HG03432 (cell line): ENCODE data around the gene ZNRF1.
"Not testable (repeated sequence)": the region's sequence is repeated elsewhere in the genome, so short reads cannot be mapped to it uniquely, and the experiment has no call there.

ENCODE experiments used
- ATAC-seq: cut with Tn5 transposase; IDR thresholded peaks from one replicate; pipeline ENCODE4 v1.9.1; 2021; ENCODE audit warnings: mild to moderate bottlenecking, moderate library complexity; ENCODE audit not compliant: unreplicated experiment

Gene ZNRF1

GRCh38 chr16:74998481-74999218 is at the start of gene ZNRF1:
Gene ZNRF1 (plus strand): TSS chr16:74999024. CDS start chr16:74999672, 648 bp downstream.
- ATAC-seq = peak; percentile 69

- no peak for ATAC-seq
These were observed 49.5 kb upstream of the ZNRF1 start for GRCh38 chr16:74949309-74949708.

GRCh38 chr16:74950511-74950910 is 48.3 kb upstream of the ZNRF1 start:
- ATAC-seq = no peak

- ATAC-seq = no peak
These were observed 47.6 kb upstream of the ZNRF1 start for GRCh38 chr16:74951206-74951605.

- no peak for ATAC-seq
These were observed 47.1 kb upstream of the ZNRF1 start for GRCh38 chr16:74951681-74952080.

GRCh38 chr16:74954763-74955162 is 44.1 kb upstream of the ZNRF1 start:
- no peak for ATAC-seq

GRCh38 chr16:74973304-74973703 is 25.5 kb upstream of the ZNRF1 start:
- ATAC-seq = no peak

GRCh38 chr16:74975591-74975990 is 23.2 kb upstream of the ZNRF1 start:
- ATAC-seq = no peak

- ATAC-seq = no peak
These were observed 16.6 kb upstream of the ZNRF1 start for GRCh38 chr16:74982256-74982655.

- no peak for ATAC-seq
These were observed 14.7 kb upstream of the ZNRF1 start for GRCh38 chr16:74984194-74984528.

GRCh38 chr16:74984529-74985296 is 14.1 kb upstream of the ZNRF1 start, which contains the start of gene WDR59:
Gene WDR59 (minus strand): TSS chr16:74985123. CDS start chr16:74985017, 106 bp downstream.
- ATAC-seq = peak; percentile 99

- ATAC-seq = no peak
These were observed 11.7 kb upstream of the ZNRF1 start for GRCh38 chr16:74987027-74987681.

GRCh38 chr16:74989864-74990263 is 9.0 kb upstream of the ZNRF1 start:
- ATAC-seq = not testable (repeated sequence)

GRCh38 chr16:74990832-74991231 is 8.0 kb upstream of the ZNRF1 start:
- no peak for ATAC-seq

- ATAC-seq = no peak
These were observed 7.6 kb upstream of the ZNRF1 start for GRCh38 chr16:74991268-74991592.

- no peak for ATAC-seq
These were observed 7.0 kb upstream of the ZNRF1 start for GRCh38 chr16:74991593-74992403.

- no peak for ATAC-seq
These were observed 2.8 kb upstream of the ZNRF1 start for GRCh38 chr16:74995986-74996385.

- no peak for ATAC-seq
These were observed 1.8 kb upstream of the ZNRF1 start for GRCh38 chr16:74997042-74997491.

GRCh38 chr16:74999219-74999608 is 390 bp downstream of the ZNRF1 start:
- ATAC-seq = peak; percentile 35

GRCh38 chr16:74999609-75000480 is 1.0 kb downstream of the ZNRF1 start:
- ATAC-seq = peak; percentile 39
